Loucy (cell line): Measurements from ENCODE around the gene TEKT1.
"Not testable (repeated sequence)": the region's sequence is repeated elsewhere in the genome, so short reads cannot be mapped to it uniquely, and the experiment has no call there.

Experiments used
- H2AFZ ChIP-seq: fragments of 200-600 bp; sonication (generic); 2 replicates; pipeline ENCODE4 v1.6.0; 2016; ENCODE audit warnings: antibody characterized with exemption, mild to moderate bottlenecking, low read length, moderate library complexity
- H3F3A ChIP-seq: fragments of 200-600 bp; 2 replicates; pipeline ENCODE4 v1.6.0; 2016; ENCODE audit warnings: antibody characterized with exemption, low read depth, mild to moderate bottlenecking
- H3K27me3 ChIP-seq: fragments of 200-600 bp; sonication (generic); 2 replicates; pipeline ENCODE4 v1.6.1; 2014; ENCODE audit warnings: low read length, mild to moderate bottlenecking; ENCODE audit not compliant: insufficient read depth, poor library complexity, severe bottlenecking
- H3K36me3 ChIP-seq: fragments of 200-600 bp; sonication (generic); 2 replicates; pipeline ENCODE4 v1.6.1; 2016; ENCODE audit warnings: low read length; ENCODE audit not compliant: insufficient read depth
- H3K4me1 ChIP-seq: fragments of 200-600 bp; sonication (generic); 2 replicates; pipeline ENCODE4 v1.5.1; 2014; ENCODE audit warnings: low read length, mild to moderate bottlenecking; ENCODE audit not compliant: insufficient read depth, poor library complexity, severe bottlenecking
- H3K4me2 ChIP-seq: fragments of 200-600 bp; sonication (generic); 2 replicates; pipeline ENCODE4 v1.6.0; 2014; ENCODE audit warnings: antibody characterized with exemption, low read length, low read depth, mild to moderate bottlenecking; ENCODE audit not compliant: poor library complexity, severe bottlenecking
- H3K4me3 ChIP-seq: fragments of 200-600 bp; sonication (generic); 2 replicates; pipeline ENCODE4 v1.5.1; 2014; ENCODE audit warnings: low read length, mild to moderate bottlenecking, mixed read lengths; ENCODE audit not compliant: poor library complexity, severe bottlenecking
- H3K79me2 ChIP-seq: fragments of 200-600 bp; sonication (generic); 2 replicates; pipeline ENCODE4 v1.6.1; 2014; ENCODE audit warnings: low read length; ENCODE audit not compliant: insufficient read depth
- H3K9ac ChIP-seq: fragments of 200-600 bp; sonication (generic); 2 replicates; pipeline ENCODE4 v1.6.0; 2014; ENCODE audit warnings: mild to moderate bottlenecking, low read depth, low read length, moderate library complexity; ENCODE audit not compliant: poor library complexity, severe bottlenecking
- H3K9me2 ChIP-seq: fragments of 200-600 bp; sonication (generic); replicated peaks from 2 replicates; pipeline ENCODE4 v1.6.1; 2016; ENCODE audit warnings: low read depth, low read length, mixed read lengths
- H3K9me3 ChIP-seq: fragments of 200-600 bp; sonication (generic); 2 replicates; pipeline ENCODE4 v1.6.1; 2014; ENCODE audit warnings: mild to moderate bottlenecking, antibody characterized with exemption, low read length, low read depth; ENCODE audit not compliant: insufficient read depth
- H4K20me1 ChIP-seq: fragments of 200-600 bp; sonication (generic); 2 replicates; pipeline ENCODE4 v1.6.0; 2014; ENCODE audit warnings: antibody characterized with exemption, low read length, mild to moderate bottlenecking; ENCODE audit not compliant: insufficient read depth, poor library complexity, severe bottlenecking
- CTCF ChIP-seq: fragments of 200-600 bp; sonication (generic); conservative IDR thresholded peaks from 2 replicates; pipeline ENCODE4 v1.5.1; 2014; ENCODE audit warnings: mild to moderate bottlenecking, antibody characterized with exemption, low read length
- EZH2phosphoT487 ChIP-seq: fragments of 200-600 bp; IDR thresholded peaks from 2 replicates; pipeline ENCODE4 v1.6.1; 2018; ENCODE audit warnings: antibody characterized with exemption, mild to moderate bottlenecking, moderate library complexity, borderline replicate concordance

Gene TEKT1

GRCh38 chr17:6831661-6832263, at the start of gene TEKT1:
Gene TEKT1, minus strand, starts transcription at chr17:6831729. Its CDS starts 1,353 bp downstream, at chr17:6830376.
- no peaks in the 10 kb centered on the region for H3K9me2 ChIP-seq
- H3K4me1 ChIP-seq: no peaks in the 10 kb centered on the region
- H2AFZ ChIP-seq: peak within 1 kb of the TSS; percentile 61; the same call in 1 of the 2 replicates
- no peak within 1 kb of the TSS for H3K9ac ChIP-seq
- H4K20me1 ChIP-seq: no peaks in the 10 kb centered on the region
- H3K27me3 ChIP-seq: peaks cover 46% of the 10 kb centered on the region
- no peaks in the 10 kb centered on the region for H3K36me3 ChIP-seq
- H3K4me2 ChIP-seq: peak within 1 kb of the TSS; percentile 50
- TF ChIP-seq CTCF (no peak), EZH2phosphoT487 (no peak)
- H3F3A ChIP-seq: no peaks in the 10 kb centered on the region
- H3K79me2 ChIP-seq: no peaks in the 10 kb centered on the region
- no peaks in the 10 kb centered on the region for H3K9me3 ChIP-seq
- peak within 1 kb of the TSS; percentile 55 for H3K4me3 ChIP-seq

- H3F3A ChIP-seq: not testable (repeated sequence)
Measured at GRCh38 chr17:6879221-6879975, 47.9 kb upstream of the TEKT1 start.

GRCh38 chr17:6875276-6875675, 43.7 kb upstream of the TEKT1 start:
- H4K20me1 ChIP-seq, H3K9me3 ChIP-seq, H2AFZ ChIP-seq, H3K79me2 ChIP-seq, H3K4me3 ChIP-seq, H3K4me2 ChIP-seq, H3K4me1 ChIP-seq, H3K9me2 ChIP-seq, H3K27me3 ChIP-seq, H3K36me3 ChIP-seq, H3F3A ChIP-seq, H3K9ac ChIP-seq: not testable (repeated sequence)

More at GRCh38 chr17:6879221-6879975, 47.9 kb upstream of the TEKT1 start:
- not testable (repeated sequence) for H3K79me2 ChIP-seq, H3K4me3 ChIP-seq, H3K36me3 ChIP-seq, H3K9ac ChIP-seq, H3K9me3 ChIP-seq, H3K27me3 ChIP-seq, H4K20me1 ChIP-seq, H3K4me2 ChIP-seq, H3K9me2 ChIP-seq, H2AFZ ChIP-seq, H3K4me1 ChIP-seq

GRCh38 chr17:6872936-6873335, 41.4 kb upstream of the TEKT1 start:
- Histone ChIP-seq H3K9me3 (no peaks in the 10 kb centered on the region), H3K4me2 (no peak overlapping the region), H4K20me1 (no peaks in the 10 kb centered on the region), H3K79me2 (no peaks in the 10 kb centered on the region), H3K9me2 (no peaks in the 10 kb centered on the region), H3K27me3 (no peaks in the 10 kb centered on the region), H2AFZ (no peak overlapping the region), H3K4me1 (no peaks in the 10 kb centered on the region), H3K9ac (no peak overlapping the region), H3F3A (no peaks in the 10 kb centered on the region), H3K36me3 (no peaks in the 10 kb centered on the region), H3K4me3 (no peak overlapping the region)
- TF ChIP-seq CTCF (no peak), EZH2phosphoT487 (no peak)
